T-helper 1 cell treated with Interleukin-12 subunit alpha and Interleukin-12 subunit beta and Interleukin-4 antibody, amounts not matched to agents 30 ng/mL and 1 ng/mL, for 36 hours (primary cell): ENCODE measurements around the gene NHERF2. TPM values are rescaled to one million over a fixed set of nuclear protein-coding genes. Genes with fewer than 3 reads are reported as not detected.

Experiments
- intact Hi-C: fragments of 100-400 bp; cut with micrococcal nuclease; formaldehyde crosslinking; loops from one replicate; pipeline ENCODE4 v1.15.1; 2024
- total RNA-seq: library from RNA; stranded (reverse); gene quantifications from 2 replicates; pipeline ENCODE4 v1.2.3, GENCODE V29; 2022

Gene NHERF2
- total RNA-seq, result 1.9 and 2.4 TPM in 2 replicates

DNA sequence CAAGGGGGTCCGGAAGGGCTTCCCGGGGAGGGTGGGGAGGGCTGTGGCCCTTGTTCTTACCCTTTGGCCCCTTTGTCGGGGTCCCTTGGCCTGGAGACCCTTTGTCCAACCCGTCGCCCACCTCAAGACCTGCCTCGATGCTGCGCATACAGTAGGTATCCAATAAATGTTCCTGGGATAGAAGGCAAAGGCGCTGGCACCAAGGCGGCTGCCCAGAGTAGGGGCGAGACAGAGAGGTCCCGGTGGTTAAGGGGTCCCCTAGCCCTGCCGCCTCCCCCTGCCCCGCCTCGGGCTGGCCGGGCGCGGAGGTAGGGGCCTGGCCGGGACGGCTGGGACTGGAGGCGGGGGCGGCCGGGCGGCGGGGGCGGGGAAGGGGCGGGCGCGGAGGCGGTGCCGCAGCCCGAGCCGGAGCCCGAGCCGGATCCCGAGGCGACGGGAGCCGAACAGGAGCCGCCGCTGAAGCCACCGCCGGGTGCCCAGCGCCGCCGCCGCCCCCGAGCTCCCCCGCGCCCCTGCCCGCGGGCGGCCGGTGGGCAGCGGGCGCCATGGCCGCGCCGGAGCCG, at the start of gene NHERF2:
NHERF2 (plus strand) TSS at position 442 of the 563 bp plus-strand sequence; CDS start at position 546, 104 bp downstream.
- intact Hi-C loops, result loop anchor here (10.0 kb wide), 1 partner anchor 398 kb away; the partner anchor contains the start of gene CCNF

GRCh38 chr16:1976951-1977874, 49.5 kb upstream of the NHERF2 start:
- intact Hi-C loops, result no loop called here

DNA sequence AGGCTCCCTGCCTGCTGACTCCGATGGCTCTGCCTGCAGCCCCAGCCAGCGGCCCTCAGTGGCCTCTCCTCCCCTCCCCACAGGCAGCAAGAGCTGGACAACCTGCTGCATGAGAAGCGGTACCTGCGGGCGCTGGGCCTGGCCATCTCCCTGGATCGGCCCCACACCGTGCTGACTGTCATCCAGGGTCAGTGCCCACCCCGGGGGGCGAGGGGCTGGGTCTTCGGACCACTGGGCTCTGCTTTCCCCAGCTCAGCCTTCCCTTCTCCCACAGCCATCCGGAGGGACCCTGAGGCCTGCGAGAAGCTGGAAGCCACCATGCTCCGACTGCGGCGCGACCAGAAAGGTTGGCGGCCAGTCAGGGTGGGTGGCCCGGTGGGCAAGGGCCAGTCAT, 48.8 kb upstream of the NHERF2 start:
- intact Hi-C loops, result no loop called here

GRCh38 chr16:1978476-1979120, 48.1 kb upstream of the NHERF2 start:
- intact Hi-C loops, result no loop called here

DNA sequence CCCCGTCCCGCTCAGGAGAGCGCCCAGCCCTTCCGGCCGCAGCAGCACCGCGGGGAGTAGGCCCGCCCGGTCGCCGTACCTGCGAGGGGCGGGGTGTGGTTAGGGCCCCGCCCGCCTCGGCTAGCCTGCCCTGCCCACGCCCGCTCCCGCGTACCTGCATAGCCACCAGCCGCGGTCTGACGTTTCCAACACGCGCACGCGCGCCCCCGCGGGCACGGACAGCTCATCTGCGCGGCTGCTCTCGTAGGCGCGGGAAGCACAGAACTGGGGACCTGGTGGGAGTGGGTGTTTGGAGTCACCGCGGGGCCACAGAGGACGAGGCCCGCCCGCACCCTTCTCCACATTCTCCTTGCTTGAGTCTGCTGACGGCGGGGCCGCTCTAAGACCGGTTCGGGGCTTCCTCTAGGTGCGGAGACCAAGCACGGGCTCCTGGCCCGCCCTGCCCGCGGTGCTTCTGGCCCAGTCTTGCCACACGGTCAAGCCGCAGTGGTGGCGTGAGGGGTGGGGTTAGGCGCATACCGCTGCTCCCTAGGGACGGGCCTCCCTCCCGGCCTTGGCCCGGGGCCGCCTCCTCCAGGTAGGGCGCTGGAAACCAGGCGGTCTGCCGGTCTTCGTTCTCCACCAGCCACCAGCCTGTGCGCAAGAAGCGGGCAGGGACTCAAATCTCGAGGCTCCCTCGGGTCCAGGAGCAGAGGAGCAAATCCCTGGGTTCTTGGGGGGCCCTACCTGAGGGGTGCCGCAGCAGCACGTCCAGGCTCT, 47.3 kb upstream of the NHERF2 start:
- intact Hi-C loops, result no loop called here

GRCh38 chr16:1980030-1980769, 46.5 kb upstream of the NHERF2 start:
- intact Hi-C loops, result no loop called here

DNA sequence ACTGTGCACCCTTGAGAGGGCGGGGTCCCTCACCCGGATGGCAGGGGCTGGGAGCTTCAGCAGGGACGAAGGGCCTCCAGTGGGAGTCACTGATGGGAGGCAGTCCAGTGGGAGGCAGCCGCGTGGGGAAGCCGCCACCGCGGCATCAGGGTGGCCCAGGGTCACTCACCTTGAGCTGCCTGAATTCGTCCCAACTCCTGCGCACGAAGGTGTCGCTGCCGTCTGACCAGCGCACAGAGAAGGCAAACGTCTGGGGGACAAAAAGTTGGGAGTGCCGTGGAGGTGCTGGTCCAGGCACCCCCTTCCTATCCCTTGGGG, 46.0 kb upstream of the NHERF2 start:
- intact Hi-C loops, result no loop called here

DNA sequence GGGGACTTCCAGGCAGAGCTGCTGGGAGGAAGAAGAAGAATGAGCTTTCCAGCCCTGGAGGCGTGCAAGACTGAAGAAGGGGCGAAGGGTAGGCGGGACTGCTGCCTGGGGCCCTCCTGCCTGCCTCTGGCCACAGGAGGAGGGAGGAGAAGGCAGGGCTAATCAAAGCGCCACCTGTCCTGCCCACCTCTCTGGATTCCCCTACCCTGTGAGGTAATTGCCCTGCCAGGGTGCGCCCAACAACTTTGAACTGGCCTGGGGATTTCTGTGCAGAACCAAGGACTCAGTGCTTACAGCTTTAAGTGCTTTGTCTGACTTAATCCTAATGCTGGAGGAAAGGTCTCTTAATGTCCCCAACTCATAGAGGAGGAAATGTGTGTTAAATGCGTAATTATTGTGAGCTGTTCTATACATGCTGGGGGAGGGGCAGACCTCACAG, 45.3 kb upstream of the NHERF2 start, which contains the start of gene NOXO1:
NOXO1 (minus strand) TSS at position 72 of the 439 bp plus-strand sequence. CDS start 290 bp downstream, outside the sequence.
- intact Hi-C loops, result no loop called here

- intact Hi-C loops, result no loop called here
These were observed 44.7 kb upstream of the NHERF2 start for GRCh38 chr16:1982013-1982433.

- intact Hi-C loops, result no loop called here
These were observed 43.6 kb upstream of the NHERF2 start for GRCh38 chr16:1982991-1983543.

DNA sequence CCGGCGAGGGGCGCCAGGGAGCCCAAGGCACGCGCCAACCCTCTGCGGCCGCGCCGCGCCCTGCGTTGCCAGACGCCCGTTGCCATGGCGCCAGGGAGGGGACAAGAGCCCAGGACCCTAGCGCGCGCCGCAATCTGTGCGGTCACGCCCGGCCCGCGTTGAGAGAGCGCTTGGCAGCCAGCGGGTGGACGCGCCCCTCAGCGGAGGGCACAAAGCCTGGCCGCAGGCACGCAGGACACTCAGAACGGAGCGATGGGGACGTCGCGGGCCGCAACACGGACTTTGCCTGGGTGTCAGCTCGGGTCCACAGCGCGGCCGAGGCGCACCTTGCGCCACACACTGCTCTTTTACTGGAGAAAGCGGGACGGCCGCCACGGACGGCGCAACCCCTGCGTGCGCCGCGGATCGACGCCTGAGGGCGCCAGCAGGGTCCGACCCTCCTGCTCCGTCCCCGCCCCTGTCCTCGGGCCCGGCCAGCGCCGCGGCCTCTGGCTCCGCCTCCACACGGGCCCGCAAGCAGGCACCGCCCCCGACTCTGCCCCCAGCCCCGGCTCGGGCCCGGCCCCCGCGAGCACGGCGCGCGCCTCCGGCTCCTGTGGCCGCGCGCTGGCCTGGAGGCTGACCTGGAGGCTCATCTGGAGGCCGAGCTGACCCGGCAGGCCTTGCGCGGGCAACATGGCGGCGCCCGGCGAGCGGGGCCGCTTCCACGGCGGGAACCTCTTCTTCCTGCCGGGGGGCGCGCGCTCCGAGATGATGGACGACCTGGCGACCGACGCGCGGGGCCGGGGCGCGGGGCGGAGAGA, 43.0 kb upstream of the NHERF2 start, which contains the start of gene GFER:
GFER (plus strand) TSS at position 650 of the 803 bp plus-strand sequence; CDS start at position 676, 26 bp downstream.
- intact Hi-C loops, result loop anchor here (1.0 to 2.0 kb wide), 3 partner anchors 9 to 25 kb away; partner anchors contain the start of genes TBL3 and ZNF598

DNA sequence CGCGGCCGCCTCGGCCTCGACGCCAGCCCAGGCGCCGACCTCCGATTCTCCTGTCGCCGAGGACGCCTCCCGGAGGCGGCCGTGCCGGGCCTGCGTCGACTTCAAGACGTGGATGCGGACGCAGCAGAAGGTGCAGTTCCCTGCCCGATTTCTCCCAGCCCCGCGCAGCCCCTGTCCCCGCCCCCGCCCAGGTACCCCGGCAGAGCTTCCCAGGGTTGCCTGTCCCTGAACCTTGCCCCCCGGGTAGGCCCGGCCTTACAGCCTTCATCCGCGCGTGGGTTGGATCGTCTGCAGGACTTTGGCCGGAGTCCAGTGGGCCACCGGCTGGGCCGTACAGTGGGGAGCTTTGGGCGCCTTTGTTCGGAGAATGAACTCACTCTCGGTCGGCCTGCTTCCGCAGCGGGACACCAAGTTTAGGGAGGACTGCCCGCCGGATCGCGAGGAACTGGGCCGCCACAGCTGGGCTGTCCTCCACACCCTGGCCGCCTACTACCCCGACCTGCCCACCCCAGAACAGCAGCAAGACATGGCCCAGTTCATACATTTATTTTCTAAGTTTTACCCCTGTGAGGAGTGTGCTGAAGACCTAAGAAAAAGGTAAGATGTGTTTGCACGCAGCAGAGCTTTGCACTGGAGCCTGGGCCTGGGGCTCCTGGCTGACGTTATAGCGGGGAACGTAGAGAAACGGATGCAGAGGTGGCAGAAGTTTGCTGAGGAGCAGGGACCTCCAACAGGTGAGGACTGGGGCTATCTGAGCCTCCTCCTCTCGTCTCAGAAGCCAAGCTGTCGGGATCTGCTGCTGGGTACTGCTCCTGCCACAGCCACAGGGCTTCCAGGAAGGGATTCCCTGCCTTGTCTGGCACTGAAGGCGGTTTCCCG, 42.1 kb upstream of the NHERF2 start:
- intact Hi-C loops, result loop anchor here (1.0 to 2.0 kb wide), 3 partner anchors 8 to 24 kb away; partner anchors contain the start of genes TBL3 and ZNF598

DNA sequence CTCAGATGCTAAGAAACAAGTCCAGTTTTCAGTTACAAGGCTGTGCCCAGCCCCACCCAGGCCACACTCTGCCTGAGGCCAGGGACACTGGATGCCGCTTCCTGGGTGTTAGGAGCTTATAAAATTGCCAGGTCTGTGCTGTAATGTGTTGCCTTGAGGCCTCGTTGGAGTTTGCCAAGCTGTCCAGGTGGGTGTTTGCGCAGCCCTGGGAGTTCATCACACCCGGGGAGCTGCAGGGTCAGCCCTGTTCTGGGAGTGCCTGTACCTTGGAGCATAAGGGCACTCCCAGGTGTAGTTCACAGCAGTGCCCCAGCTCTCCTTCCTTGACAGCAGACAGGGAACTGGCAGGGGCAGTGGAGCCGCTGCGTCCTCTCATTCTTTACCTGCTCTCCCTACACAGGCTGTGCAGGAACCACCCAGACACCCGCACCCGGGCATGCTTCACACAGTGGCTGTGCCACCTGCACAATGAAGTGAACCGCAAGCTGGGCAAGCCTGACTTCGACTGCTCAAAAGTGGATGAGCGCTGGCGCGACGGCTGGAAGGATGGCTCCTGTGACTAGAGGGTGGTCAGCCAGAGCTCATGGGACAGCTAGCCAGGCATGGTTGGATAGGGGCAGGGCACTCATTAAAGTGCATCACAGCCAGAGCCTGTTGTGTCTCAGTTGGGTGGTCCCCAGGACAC, 41.1 kb upstream of the NHERF2 start:
- intact Hi-C loops, result loop anchor here (2.0 kb wide), 1 partner anchor 23 kb away; the partner anchor contains the start of gene ZNF598

- intact Hi-C loops, result no loop called here
These were observed 39.5 kb upstream of the NHERF2 start for GRCh38 chr16:1987198-1987597.

GRCh38 chr16:1989209-1990100, 37.2 kb upstream of the NHERF2 start, which contains the start of gene SYNGR3:
SYNGR3 (plus strand) TSS chr16:1989970; CDS start chr16:1990103, 133 bp downstream.
- intact Hi-C loops, result loop anchor here (5.0 to 10.0 kb wide), 2 partner anchors 233 to 545 kb away; partner anchors contain the start of genes CEMP1, E4F1 and PDPK1

- intact Hi-C loops, result loop anchor here (5.0 to 10.0 kb wide), 2 partner anchors 232 to 545 kb away; partner anchors contain the start of genes CEMP1, E4F1 and PDPK1
These were observed 36.7 kb upstream of the NHERF2 start for GRCh38 chr16:1990101-1990350.
